ENCODE data around the gene CLCN1.

Gene CLCN1

DNA sequence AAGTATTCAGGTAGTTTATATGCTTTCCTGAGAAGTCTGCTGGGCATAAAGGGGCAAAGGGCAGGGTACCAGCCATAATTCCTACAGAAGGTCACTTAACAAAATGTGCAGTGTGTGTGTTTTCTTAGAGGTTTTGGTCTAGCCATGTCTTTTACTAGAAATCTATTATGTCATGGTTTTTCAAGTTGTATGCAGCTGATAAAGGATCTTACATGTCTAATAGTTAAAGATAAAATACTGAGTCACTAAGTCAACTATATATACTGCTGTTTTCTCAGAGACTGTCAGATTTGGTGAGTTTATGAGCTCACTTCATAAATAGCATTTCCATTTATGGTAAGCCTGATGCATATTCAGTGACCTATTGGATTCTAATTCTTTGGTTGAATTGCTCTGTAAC, 20.0 kb upstream of the CLCN1 start:
- DNase-seq = no peak

DNA sequence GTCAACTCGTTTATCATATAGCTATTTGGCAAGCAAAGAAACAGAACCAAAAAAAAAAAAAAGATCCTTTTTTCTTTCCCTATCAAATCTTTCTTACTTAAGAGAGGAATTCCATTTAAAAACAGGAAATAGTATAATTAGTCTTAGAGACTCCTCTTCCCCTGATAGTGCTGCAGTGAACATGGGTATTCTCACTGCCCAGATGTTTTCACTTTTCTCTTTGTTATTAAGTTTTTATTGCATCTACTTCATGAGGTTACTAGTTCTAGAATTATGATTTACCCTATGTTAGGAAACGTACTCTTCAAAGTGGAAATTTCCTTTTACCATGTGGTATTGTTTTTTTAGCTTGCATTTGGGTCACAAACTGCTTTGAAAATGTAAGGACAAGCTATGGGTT, 19.2 kb upstream of the CLCN1 start:
- no peak for DNase-seq

DNA sequence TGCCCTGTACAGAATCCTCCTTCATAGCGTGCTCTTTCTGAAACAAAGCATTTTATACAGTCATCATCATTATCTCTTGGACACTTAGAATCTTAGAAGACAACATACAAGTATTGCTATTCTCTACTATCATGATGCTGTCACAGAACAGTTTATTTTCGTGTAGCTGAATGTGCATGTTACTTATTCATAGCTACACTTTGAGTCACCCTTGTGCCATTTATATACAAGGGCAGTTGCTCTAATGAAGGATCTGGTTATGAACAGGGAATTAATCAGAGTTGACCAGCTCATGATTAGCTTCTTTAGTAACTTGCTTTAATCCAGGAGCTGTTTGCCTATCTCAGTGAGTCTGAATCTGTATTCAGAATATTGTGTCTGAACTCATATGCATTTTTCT, 16.6 kb upstream of the CLCN1 start:
- no peak for DNase-seq

DNA sequence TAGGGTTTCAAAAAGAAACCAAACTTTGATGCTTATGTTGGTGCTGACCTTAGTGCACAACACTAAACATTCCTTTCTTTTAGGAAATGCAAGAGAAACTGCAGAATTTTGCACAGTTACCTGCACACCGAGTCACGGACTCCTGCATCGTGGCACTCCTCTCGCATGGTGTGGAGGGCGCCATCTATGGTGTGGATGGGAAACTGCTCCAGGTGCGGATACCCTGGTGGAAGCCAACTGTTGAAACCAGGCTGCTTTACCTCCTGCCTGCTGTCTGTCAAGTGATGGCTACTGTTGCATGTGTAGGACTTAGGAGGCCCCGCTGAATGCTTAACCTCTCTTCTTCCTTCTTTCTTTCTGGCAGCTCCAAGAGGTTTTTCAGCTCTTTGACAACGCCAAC, 16.1 kb upstream of the CLCN1 start:
- DNase-seq = peak in 1 of 2 donors; percentile 17

DNA sequence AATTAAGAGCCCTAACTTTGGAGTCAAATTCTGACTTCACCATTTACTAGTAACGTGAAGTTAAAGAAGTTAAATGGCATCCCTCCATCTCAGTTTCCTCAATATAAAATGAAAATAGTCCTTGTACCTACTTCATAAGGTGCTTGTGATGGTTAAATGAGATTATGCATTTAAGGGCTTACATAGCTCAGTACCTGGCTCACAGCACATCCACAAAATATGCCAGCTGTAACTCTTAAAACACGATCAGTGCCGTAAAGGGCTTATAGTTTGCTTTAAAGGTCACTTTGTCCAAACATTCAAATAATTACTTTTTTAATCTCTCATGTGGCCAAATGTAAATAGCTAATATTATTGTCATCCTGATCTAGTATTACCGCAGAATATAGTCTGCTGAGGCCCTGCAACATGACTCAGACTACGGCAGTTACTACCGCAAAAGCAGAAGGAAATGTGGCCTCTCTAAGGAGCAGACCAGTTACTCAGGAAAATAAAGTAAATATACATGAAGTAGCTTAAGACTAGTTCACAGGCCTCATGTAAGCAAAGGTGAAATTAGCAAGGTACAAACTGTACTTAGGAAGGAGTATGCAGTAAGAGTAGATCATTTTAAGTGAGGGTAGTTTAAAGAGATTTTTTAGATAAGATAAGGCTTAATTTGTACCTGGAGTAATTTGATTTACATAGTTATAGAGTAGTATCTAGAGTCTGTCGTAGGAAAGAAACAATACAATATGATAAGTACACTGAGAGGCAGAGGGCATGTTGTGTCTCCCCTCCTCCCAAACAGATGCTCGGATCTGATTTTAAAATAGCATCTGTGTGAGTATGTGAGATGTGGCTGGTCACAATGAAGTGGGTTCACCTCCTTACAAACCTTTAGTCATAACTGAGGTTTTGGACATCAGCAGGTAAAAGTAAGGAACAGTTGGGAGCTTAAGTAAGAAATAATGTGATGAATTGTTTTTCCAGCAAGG, 14.7 kb upstream of the CLCN1 start:
- peak; percentile 77 to 79 for DNase-seq

- no peak for DNase-seq
Measured at GRCh38 chr7:143303733-143304132, 12.2 kb upstream of the CLCN1 start.

GRCh38 chr7:143304938-143305337, 11.0 kb upstream of the CLCN1 start:
- no peak for DNase-seq

GRCh38 chr7:143305423-143306070, 10.4 kb upstream of the CLCN1 start:
- peak; percentile 78 for DNase-seq

DNA sequence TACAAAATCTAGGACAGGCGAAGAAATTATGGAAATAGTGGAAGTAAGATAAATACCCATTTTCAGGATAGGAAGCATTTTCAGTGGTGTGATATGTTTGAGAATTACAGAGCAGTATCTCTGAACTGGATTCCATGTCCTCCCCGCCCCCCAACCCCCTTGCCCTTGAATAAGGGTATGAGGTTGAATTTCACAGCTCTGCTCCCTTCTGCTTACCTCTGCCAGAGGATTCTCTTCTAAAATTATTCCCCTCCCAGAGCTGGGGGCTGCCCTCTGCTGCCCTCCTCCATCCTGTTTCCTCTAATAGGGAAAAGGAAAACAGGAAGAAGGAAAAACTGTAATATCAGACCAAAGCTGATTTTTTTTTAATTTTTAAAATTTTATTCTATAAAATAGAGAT, 7.3 kb upstream of the CLCN1 start:
- no peak for DNase-seq

DNA sequence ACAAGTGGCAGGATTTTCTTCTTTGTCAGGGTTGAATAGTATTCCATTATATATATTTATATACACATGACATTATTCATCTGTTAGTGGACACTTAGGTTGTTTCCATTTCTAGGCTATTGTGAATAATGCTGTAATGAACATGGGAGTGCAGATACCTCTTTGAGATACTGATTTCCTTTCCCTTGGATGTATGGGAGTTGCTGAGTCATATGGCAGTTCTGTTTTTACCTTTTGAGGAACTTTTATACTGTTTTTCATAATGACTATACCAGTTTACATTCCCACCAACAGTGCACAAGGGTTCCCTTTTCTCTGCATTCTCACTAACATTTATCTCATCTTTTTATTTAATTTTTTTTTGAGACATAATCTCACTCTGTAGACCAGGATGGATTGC, 1.8 kb upstream of the CLCN1 start:
- DNase-seq = peak; percentile 44 to 59

GRCh38 chr7:143316492-143316891, 581 bp downstream of the CLCN1 start:
- peak; percentile 40 to 68 for DNase-seq

DNA sequence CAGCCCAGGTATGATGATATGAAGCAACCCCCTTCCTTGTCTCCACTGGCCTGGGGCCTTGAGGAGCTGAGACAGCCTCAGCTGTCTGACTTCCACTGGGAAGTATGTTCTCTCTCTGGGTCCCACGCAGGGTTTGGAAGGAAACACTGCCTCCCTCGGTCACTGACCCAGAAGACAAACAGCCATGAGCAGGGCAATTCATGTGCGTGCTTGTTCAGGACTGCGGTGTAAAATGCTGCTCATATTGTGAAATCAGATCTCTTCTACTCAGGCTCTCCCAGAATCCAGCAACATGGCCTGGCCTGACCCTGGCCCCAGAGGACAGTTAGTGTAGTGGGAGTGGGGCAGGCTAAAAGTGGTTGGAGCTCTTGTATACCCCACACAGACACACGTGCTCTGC, 2.8 kb downstream of the CLCN1 start:
- DNase-seq = peak; percentile 64 to 88

DNA sequence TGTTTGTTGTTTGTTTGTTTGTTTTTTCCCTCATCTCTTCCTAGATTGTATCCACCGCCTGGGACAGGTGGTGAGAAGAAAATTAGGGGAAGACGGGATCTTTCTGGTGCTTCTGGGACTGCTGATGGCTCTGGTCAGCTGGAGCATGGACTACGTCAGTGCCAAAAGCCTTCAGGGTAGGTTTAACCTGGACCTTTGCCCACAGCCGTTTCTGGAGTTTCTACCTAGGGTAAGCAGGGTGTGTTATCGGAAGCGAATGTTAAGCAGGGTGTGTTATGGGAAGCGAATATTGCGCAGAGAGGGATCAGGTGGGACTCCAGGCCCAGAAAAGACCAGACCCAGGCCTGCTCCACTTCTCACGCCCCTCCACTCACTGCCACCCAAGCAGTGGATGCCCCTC, 4.7 kb downstream of the CLCN1 start:
- no peak for DNase-seq

DNA sequence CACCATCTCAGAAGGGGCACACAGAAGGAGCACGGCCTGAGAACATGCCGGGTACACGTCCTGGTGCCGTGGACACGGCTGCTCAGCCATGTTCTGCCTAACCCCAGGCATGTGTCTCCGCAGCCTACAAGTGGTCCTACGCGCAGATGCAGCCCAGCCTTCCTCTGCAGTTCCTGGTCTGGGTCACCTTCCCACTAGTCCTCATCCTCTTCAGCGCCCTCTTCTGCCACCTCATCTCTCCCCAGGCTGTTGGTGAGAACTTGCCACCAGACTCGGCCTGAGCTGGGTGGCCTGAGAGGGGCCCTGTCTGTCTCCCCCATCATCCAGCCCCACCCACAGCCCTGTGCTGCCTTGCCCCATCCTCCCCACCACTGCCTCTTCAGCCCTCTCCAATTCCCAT, 5.3 kb downstream of the CLCN1 start:
- no peak for DNase-seq

GRCh38 chr7:143321734-143322133, 5.8 kb downstream of the CLCN1 start:
- DNase-seq = peak; percentile 74 to 88

DNA sequence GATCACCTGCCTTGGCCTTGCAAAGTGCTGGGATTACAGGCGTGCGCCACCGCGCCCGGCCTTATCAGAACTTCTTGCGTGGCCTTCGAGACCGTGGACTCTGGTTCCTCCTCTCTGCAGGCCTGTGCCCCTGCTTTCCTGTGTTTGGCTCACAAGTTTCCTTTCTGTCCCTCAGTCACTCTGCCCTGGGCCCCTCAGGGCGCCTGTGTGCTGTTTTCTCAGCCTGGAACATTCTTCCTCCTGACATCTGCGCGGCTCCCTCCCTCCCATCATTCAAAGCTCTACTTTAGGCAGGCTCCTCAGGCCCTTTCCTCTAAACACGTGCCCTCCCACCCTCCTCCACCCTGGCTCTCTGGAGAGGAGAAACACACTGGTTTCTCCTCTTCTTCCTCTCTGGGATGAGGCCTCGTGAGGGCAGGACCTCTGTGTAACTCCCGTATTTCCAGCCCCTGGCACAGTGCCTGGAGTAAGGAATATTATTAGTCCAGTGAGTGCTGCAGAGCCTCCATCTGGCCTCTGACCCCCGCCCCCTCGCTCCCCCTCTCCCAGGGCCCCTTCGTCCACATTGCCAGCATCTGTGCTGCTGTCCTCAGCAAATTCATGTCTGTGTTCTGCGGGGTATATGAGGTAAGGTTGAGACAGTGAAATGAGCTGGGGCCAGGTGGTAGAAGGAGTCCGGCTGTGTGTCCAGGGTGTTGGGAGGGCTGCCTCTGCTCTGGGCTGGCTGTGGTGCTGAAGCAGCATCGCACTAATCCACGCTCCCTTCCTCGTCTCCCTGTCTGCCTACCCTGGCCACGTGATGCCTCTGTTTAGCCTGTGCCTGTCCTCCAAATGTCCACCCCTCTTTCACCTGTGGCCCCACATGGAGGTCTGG, 7.1 kb downstream of the CLCN1 start:
- no peak for DNase-seq

GRCh38 chr7:143323653-143324052, 7.7 kb downstream of the CLCN1 start:
- DNase-seq = peak; percentile 59 to 81

- DNase-seq = no peak
Measured at GRCh38 chr7:143325240-143325639, 9.3 kb downstream of the CLCN1 start.

DNA sequence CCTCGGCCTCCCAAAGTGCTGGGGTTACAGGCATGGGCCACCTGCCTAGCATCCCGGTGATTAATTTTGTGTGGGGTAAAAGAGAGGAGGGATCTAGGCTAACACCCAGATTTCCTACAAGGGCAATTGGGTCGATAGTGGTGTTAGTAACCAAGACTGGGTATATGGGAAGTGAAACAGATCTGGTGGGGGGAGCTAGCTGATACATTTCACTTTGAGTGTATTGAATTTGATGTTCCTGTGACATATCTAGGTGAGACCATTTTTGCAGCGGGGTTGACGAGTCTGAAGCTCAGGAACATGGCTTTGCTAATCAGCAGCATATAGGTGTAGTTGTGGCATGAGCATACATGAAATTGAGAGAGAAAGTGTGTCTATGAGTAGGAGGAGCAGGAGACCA, 12.0 kb downstream of the CLCN1 start:
- DNase-seq = no peak

GRCh38 chr7:143329471-143330170, 13.7 kb downstream of the CLCN1 start:
- DNase-seq = no peak

DNA sequence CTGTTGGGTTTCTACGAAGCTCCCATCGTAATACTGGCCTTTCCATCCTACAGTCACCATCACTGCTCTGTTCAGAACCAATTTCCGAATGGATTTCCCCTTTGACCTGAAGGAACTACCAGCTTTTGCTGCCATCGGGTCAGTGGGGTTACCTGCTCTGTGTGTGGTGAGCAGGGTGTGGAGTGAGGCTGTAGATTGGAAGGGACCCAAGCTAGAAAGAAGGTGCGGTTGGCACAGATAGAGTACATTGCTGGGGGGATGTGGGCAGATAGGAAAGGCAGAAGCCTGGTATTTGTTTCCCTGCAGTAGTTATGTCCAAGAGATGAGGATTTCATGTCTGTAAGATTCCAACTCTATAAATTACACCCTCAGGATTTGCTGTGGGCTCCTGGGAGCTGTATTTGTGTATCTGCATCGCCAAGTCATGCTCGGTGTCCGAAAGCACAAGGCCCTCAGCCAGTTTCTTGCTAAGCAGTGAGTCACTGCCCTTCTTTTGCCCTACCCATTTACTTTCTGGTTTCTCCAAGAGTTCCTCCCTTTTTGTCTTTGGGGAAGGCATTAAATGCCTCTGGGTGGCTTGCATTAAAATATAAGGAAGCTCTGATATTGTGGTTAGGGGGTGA, 15.4 kb downstream of the CLCN1 start:
- DNase-seq = peak; percentile 81 to 83

- DNase-seq = no peak
Measured at GRCh38 chr7:143334244-143334643, 18.3 kb downstream of the CLCN1 start.
